ENCODE measurements around the gene MSANTD1. TPM values are rescaled to one million over a fixed set of nuclear protein-coding genes. Genes with fewer than 3 reads are reported as not detected.

The MSANTD1 gene
- total and polyA plus RNA-seq, 3 donors from 2014 or later, result 3.6 to 10.3 (median 10.1) TPM

GRCh38 chr4:3293401-3294391, 44.7 kb downstream of the MSANTD1 start:
- intact Hi-C loops (cut with DNase I; ENCODE audit: low total_unique reads), result no loop called here
- Histone ChIP-seq H3K4me3 (peak overlapping the region; percentile 59 to 73), H3K9me3 (no peaks in the 10 kb centered on the region), H3K36me3 (ENCODE audit: low read depth, missing control alignments) (no peaks in the 10 kb centered on the region), H3K27me3 (no peaks in the 10 kb centered on the region), H3K27ac (peak overlapping the region; percentile 40 to 84), H3K4me1 (peaks cover 15% of the 10 kb centered on the region)
- 16 to 24% methylated on average over 21 to 42 of the region's 42 CpGs for WGBS, 2 donors
- TF ChIP-seq POLR2A (IDR thresholded peaks at IDR 0.05) (no peak), CTCF (IDR thresholded peaks at IDR 0.05) (no peak)
- no peak for DNase-seq

GRCh38 chr4:3294401-3295241, 45.7 kb downstream of the MSANTD1 start:
- H3K4me1 ChIP-seq, result peaks cover 20% of the 10 kb centered on the region
- no peaks in the 10 kb centered on the region for H3K36me3 ChIP-seq (ENCODE audit: low read depth, missing control alignments)
- H3K4me3 ChIP-seq, result no peak overlapping the region
- H3K27ac ChIP-seq, result no peak overlapping the region
- intact Hi-C loops (cut with DNase I; ENCODE audit: low total_unique reads), result no loop called here
- no peaks in the 10 kb centered on the region for H3K27me3 ChIP-seq
- H3K9me3 ChIP-seq, result no peaks in the 10 kb centered on the region
- no peak for TF ChIP-seq CTCF (IDR thresholded peaks at IDR 0.05)
- no peak for TF ChIP-seq POLR2A (IDR thresholded peaks at IDR 0.05)
- 88 to 89% methylated on average over 17 to 19 of the region's 19 CpGs for WGBS, 2 donors
- no peak for DNase-seq

GRCh38 chr4:3295837-3296624, 47.1 kb downstream of the MSANTD1 start:
- 94 to 99% methylated on average over 12 of the region's 12 CpGs for WGBS, 2 donors
- H3K27ac ChIP-seq, result no peak overlapping the region
- no peak overlapping the region for H3K4me3 ChIP-seq
- TF ChIP-seq POLR2A (IDR thresholded peaks at IDR 0.05) (no peak), CTCF (IDR thresholded peaks at IDR 0.05) (no peak)
- H3K27me3 ChIP-seq, result no peaks in the 10 kb centered on the region
- DNase-seq, result no peak
- H3K36me3 ChIP-seq (ENCODE audit: low read depth, missing control alignments), result no peaks in the 10 kb centered on the region
- no peaks in the 10 kb centered on the region for H3K9me3 ChIP-seq
- H3K4me1 ChIP-seq, result peaks cover 20% of the 10 kb centered on the region
- intact Hi-C loops (cut with DNase I; ENCODE audit: low total_unique reads), result no loop called here

- TF ChIP-seq CTCF (IDR thresholded peaks at IDR 0.05), result no peak
- TF ChIP-seq POLR2A (IDR thresholded peaks at IDR 0.05), result no peak
- H3K9me3 ChIP-seq, result no peaks in the 10 kb centered on the region
- 96 to 98% methylated on average over 6 to 8 of the region's 8 CpGs for WGBS, 2 donors
- peaks cover 20% of the 10 kb centered on the region for H3K4me1 ChIP-seq
- no peaks in the 10 kb centered on the region for H3K36me3 ChIP-seq (ENCODE audit: low read depth, missing control alignments)
- intact Hi-C loops (cut with DNase I; ENCODE audit: low total_unique reads), result no loop called here
- H3K27ac ChIP-seq, result no peak overlapping the region
- no peak overlapping the region for H3K4me3 ChIP-seq
- no peak for DNase-seq
- no peaks in the 10 kb centered on the region for H3K27me3 ChIP-seq
Observed at GRCh38 chr4:3296651-3297050, 47.7 kb downstream of the MSANTD1 start.
